Activated T-cell treated with anti-CD3 and anti-CD28 coated beads for 1 hour (primary cell): ENCODE data around the gene TBX2.
"Not testable (repeated sequence)": the region's sequence is repeated elsewhere in the genome, so short reads cannot be mapped to it uniquely, and the experiment has no call there.

ENCODE experiments used
- DNase-seq: peaks from one replicate; pipeline ENCODE4 v3.0.0-alpha.2; 2020; ENCODE audit warnings: low read depth

Gene TBX2

DNA sequence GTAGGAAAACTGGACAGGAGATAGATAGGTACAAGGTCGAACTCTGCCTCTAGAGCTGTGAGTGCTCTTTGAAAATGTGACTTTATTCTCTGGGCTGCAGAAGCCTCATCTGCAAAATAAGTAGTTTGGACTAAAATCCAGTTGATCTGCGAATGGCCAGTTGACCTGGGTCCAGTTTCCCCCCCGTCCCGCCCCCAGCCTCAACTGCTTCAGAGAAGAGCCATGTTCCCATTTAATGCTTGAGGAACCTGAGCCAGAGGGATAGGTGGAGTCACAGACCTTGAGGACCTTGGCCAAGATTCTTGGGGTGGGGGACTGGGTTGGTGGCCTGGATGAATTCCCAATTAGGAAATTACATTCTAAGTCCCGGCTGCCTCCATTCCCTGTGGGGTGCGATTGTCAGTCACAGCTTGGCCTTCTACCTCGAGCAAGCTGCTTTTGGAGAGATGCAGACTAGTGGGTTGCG, 14.1 kb downstream of the TBX2 start:
- DNase-seq, result no peak

DNA sequence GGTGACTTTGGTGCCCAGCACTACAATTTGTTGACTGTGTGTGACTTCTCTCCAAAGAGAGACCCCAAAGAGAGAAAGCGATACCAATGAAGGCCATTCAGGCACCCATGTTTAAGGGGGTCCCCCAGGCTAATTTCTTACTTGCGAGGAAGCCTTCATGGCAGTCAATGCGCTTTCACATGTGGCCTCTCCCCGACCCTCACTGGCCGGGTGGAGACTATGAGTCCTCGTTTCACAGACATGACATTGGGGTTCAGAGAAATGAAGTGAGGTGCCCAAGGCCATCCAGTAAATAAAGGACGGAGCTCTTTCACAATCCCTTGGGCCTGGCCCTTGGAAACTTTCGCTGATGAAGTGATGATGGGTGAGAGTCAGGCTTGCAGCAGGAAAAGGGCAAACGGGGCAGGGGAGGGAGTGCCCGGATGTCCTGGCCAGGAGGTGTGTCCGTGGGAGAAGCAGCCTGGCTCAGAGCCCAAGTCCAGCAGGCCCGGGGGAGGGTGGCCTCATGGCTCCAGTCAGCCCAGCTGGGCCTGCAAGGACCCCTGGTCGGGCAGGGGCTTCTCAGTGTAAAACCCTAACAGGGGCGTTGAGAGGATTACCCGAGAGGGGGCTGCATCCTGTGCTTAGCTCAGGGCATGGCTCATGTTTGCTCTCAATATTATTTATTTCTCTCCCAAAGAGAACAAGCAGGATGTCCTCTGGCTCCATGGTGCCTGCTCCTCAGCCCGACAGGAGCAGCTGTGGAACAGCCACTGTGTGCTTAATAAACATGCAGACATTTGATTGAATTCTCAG, 14.7 kb downstream of the TBX2 start:
- no peak for DNase-seq

DNA sequence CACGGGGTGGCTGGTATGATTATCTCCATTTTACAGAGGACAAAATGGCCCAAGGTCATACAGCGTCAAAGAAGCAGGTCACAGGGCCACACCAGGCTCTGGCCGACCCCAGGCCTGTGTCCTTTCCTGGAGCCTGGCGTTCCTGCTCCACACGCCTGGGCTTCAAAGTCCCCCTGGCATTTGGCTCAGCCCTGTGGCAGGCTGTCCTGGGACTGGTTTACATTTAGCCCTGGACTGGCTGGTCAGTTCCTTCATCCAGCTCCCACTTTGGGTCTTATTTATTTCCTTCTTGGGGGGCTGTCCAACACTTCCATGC, 15.3 kb downstream of the TBX2 start:
- DNase-seq, result no peak

DNA sequence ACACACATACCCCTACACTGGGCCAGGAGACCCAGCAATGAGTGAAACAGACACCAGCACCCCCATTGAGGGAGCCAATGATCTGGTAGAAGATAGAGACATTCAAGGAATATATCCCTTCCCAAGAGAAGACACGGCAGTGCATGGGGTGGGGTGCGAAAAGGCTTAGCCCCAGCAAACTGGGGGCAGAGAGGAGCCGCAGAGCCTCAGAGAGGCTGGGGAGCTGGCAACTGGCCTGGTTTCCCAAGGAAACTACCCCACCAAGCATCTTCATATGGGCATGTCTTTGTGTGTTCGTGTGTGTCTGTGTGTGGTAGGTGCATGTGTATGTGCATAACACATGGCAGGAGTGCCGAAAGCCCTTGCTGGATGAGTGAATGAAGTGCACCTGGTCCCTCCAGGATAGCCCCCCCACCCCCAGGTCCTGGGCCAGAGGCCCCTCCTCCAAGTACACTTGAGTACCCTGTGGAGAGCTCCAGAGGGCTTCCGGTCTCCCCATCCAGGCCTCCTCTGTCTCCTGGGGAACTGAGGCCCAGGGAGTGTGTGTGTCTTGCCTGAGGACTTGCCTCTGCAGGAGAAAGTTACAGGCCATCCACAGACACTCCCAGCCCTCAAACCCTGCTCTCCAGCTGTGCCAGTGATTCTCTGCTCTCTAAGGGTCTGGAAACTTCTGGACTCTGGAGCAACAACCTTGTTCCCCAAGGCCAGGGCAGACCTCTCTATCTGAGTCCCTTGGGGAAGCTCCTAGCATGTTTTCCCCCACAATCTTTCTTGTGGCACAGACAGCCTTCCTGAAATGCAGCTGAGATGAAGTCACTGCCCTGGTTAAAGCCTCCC, 15.9 kb downstream of the TBX2 start:
- DNase-seq, result no peak

DNA sequence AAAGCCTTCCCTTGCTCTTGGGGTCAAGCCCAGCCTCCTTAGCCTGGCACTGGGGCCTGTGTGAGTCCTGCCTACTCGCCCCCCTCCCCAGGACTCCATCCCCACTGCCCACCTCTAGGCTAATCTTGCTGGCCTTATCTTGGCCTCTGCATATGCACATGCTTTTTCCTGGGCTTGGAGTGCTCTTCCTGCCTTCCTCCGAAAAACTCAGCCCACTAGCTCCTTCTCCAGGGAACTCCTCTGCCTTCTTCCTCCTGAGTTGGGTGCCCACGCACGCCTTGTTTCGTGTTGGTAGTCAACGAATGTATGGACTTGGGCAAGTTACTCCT, 16.5 kb downstream of the TBX2 start:
- DNase-seq, result no peak

DNA sequence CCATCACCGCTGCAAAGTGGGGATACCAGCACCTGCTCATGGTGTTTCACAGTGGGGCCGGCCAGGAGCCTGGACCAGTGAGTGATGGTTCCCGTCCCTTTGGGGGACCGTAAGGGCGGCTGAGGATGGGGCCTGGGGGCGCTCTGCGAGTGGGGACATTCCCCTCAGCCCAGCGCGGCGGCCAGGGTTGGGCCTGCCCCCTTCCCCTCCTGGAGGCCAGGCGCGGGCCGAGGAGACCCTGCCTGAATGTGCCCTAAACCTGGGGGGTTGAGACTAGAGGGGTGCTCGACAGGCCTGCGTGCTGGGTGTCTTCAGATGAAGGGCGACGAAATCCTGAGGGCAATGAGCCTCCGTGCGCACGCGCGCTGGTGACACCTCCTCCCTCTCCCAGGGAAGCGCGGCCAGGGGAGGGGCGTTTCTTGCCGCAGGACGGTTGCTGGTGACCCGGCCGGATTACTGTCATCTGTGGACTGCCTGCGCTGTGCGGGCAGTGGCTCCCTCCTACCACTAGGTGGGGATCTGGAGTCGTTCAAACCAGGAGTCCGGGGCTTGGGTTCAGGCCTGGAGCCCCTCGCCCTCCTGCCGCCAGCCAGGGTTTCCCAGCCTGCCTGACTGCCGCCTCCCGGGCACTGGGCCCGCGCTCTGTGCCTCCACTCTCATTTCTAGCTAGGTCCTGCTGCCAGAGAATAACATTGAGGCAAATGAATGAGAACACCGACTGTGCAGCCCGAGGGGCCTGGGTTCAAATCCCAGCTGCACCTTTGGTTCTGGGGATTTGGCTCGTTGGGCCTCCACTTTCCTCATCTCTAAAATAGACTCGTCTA, 17.1 kb downstream of the TBX2 start:
- peak; percentile 45 for DNase-seq

DNA sequence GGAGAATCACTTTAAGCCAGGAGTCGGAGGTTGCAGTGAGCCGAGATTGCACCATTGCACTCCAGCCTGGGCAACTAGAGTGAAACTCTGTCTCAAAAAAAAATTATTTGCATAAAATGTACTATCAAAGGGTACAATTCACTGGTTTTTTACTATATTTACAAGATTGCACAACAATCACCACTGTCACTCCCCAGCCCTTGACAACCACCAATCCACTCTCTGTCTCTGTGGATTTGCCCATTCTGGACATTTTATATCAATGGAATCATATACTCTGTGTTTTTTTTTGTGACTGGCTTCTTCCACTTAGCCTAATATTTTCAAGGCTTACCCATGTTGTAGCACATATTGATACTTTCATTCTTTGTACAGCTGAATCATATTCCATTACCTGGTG, 18.8 kb downstream of the TBX2 start:
- no peak for DNase-seq

DNA sequence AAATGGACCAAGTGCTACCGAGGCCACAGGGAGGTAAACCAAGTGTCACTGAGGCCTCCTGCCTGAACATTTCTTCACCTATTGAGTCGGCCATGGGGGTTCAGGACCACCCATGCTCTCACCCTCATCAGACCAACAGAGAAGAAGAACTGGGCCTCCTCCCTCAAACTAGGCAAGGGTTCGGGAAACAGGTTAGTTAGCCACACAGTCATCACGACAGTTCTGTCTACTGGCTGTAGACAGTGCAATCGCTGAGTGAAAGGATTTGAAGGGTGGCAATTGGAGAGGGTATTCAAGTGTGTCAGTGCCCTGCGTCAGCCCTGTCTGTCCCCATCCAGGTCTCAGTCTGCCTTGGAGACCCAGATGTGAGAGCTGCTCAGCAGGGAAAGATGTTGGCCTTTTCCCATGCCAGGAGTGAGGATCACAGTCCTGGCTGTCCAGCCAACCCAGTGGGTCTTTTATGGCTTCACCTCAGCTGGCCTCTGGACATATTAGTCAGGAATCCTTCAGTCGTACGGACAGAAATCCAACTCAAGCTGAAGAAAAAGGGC, 19.9 kb downstream of the TBX2 start:
- DNase-seq, result no peak

DNA sequence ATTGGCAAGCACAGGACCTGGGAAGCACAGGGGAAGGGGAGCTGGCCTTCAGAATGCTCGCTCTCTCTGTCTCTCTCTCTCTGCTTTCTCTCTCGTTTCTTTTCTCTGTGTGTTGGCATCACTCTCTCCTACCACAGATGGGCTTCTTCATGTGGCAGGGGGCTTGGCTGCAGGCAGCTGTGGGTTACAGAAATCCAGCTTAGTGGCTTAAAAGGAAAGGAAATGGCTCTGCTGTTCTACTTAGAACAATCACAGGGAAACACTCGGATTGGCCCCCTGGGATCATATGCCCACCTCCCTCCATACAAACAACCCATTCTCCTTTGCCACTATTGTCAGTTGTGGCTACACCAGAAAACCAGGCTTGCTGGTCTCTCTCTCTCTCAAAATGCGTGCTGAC, 20.4 kb downstream of the TBX2 start:
- no peak for DNase-seq

DNA sequence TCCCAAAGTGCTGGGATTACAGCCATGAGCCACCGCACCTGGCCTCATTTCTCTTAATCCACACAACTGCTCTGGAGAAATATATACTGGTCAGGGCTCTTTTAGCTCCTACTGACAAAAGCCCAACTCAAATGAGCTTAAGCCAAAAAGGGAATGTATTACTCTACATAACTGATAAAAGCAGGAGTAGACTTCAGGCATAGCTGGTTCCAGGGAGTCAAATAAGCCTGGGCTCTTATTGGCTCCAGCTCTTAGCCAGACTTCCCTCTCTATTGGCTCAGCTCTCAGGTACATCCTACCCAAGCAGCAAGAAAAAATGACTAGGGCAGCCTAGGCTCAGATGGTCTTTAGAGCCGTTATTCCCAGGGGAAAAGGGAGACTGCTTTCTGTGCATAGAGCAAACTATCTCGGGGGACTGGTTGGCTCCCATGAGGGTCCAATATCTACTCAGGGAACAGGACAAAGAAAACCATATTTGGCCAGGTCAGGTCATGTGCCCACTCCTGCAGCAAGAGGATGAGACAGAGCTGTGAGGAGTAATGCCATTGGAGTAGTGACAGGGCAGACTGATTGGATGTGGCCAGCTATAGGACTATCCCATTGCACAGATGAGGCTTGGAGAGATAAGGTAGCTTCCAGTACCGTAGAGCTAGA, 21.2 kb downstream of the TBX2 start:
- no peak for DNase-seq

DNA sequence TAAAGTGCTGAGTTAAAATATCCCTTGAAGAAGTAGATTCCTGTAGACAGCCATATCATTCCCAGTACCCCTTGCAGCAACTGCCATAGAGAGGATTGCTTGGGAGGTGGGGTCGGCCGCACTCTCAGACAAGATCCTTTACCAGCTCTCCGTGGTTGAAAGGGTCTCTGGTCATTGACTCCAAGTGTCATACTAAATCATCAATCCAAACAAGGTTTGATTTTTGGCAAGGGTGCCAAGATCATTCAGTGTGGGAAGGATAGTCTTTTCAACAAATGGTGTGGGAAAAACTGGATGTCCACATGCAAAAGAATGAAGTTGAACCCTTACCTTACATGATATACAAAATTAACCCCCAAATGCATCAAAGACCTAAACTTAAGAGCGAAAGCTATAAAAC, 21.8 kb downstream of the TBX2 start:
- DNase-seq, result no peak

DNA sequence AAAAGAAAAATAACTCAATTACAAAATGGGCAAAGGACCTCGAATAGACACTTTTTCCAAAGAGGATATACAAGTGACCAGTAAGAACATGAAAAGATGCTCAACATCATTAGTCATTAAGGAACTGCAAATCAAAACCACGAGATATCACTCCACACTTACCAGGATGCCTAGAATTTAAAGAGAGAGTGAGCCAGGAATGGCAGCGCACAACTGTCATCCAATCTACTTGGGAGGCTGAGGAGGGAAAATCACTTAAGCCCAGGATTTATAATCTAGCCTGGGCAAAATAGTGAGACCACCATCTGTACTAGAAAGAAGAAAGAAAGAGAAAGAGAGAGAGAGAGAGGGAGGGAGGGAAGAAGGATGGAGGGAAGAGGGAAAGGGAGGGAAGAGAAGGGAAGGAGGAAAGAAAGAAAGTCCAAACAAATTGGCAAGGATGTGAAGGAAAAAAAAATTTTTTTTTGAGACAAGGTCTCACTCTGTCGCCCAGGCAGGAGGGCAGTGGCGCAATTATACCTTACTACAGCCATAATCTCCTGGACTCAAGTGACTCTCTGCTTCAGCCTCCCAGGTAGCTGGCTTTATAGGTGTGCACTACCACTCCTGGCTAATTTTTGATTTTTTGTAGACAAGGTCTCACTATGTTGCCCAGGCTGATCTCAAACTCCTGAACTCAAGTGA, 22.6 kb downstream of the TBX2 start:
- DNase-seq, result no peak

DNA sequence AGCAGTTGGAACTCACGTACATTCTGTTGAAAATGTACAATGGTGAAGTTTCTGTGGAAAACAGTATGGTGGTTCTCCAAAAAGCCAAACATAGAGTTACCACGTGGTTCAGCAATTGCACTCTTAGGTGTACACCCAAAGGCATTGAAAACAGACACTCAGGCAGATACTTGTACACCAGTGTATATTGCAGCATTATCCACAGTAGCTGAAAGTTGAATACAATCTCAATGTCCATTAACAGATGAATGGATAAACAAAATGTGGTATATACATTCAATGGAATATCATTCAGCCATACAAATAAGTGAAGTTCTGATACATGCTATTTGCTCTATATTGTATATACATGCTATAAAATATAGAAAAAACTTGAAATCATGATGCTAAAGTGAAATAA, 23.2 kb downstream of the TBX2 start:
- DNase-seq, result no peak

DNA sequence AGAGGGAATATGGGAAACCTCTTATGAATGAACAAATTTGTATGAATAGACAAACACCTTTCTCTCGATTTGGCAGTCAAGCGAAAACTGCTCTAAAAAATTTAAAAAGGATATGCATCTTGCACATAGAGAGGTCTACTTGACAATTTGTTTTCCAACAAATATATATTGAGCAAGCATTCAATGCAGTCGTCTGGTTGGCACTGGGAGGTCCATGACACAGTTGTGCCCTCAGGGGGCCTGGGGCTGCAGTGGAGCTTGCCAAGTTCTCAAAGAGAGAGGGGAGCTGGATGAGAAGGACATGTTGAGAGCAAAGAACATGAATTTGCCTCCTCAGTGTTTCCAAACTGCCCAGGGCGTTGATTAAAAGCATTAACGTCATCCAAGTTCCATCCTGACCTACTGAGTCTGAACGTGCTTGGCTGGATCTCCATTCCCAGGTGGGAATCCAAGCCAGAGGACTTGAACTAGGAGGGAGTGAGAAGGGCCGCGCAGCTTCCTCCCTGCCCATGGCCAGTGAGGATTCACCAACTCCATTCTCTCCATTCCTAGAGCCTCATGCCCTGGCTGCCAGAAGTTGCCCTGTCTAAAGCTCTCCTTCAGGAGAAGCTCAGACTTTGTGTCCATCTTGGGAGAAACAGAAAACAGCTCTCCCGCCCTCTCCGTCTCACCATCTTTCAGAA, 24.5 kb downstream of the TBX2 start:
- DNase-seq, result no peak

DNA sequence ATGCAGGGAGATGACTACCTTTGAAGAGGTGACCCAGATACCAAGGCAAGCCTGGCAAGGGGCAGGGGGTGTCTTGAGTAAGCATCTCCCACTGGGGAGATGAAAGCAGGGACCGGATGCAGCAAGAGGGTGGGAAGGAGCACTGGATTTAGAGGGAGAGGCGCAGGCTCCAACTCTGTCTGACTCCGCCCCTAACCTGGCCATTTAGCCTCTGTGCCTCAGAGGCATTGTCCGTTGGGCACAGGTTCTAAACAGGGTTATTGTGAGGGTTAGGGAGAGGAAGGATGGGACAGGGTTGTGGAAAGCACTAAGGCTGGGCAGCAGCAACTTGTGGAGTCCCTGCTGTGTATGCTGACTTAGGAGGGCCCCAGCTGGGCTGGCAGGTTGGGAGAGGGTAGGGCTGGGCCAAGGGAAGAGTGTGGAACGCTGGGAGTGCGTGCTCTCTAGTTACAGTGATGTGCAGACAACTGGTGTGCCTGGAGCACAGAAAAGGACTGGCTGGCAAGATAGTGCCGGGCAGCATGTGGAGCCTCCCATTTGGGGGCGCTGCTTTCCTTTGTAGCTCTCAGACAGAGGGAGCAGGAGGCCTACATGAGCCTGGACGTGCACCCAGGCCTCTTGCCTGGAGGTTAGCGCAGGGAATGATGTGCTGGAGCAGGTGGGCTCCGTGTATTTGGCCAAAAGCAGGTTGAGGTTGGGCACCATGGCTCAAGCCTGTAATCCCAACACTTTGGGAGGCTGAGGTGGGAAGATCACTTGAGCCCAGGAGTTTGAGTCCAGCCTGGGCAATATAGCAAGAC, 26.2 kb downstream of the TBX2 start:
- no peak for DNase-seq

DNA sequence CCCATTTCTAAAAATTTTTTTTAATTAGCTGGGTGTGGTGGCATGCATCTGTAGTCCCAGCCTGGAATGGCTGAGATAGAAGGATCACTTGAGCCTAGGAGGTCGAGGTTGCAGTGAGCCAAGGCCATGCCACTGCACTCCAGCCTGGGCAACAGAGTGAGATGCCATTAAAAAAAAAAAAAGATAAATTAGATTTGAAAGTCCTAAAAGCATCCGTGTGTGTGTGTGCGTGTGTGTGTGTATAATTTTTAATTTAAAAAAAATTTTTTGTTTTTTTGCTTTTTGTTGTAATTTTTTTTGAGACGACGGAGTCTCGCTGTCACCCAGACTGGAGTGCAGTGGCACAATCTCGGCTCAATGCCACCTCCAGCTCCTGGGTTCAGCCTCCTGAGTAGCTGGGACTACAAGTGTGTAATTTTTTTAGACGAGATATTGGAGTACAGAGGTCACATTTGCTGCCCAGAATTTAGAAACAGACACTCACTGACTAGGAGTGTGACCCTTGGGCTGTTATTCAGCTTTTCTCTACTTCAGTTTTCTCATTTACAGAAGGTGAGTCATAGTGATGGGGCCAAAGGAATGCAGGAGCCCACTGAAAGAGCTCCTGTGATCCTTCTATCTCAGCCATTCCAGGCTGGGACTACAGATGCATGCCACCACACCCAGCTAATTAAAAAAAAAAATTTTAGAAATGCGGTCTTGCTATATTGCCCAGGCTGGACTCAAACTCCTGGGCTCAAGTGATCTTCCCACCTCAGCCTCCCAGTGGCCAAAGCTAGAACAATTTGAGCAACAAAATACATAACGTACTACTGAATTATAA, 27.1 kb downstream of the TBX2 start:
- no peak for DNase-seq

DNA sequence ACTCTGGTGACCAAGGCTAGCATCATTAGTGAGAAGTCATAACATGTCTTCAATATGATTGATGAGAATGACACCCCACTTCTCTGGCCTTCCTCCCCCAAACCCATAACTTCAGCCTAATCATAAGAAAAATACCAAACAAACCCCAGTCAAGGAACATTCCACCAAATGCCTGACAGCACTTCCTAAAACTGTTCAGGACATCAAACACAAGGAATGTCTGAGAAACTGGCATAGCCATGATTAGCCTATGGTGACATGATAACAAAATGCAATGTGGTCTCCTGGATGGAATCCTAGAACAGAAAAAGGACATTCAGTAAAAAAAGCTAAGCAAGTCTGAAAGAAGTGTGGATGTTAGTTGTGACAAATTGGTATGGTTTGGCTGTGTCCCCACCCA, 27.9 kb downstream of the TBX2 start:
- DNase-seq, result no peak

DNA sequence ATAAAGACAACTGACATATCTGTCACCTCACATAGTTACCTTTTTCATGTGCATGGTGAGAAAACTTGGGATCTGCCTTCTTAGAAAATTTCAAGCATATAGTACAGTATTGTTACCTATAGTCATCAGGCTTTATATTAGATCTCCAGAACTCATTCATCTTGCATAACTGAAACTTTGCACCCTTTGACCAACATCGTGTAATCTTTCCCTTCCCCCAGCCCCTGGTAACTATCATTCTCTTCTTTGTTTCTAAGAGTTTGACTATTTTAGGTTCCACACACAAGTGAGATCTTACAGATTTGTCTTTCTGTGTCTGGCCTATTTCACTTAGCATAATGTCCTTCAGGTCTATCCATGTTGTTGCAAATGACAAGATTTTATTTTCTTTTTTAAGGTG, 29.6 kb downstream of the TBX2 start:
- DNase-seq, result no peak

DNA sequence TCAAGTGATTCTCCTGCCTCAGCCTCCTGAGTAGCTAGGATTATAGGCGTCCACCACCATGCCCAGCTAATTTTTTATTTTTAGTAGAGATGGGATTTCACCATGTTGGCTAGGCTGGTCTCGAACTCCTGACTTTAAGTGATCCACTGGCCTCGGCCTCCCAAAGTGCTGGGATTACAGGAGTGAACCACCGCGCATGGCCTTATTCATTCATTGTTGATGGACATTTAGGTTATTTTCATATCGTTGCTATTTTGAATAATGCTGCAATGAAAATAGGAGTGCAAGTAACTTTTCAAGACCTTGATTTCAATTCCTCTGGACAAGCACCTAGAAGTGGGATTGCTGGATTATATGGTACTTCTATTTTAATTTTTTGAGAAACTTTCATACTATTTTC, 30.2 kb downstream of the TBX2 start:
- not testable (repeated sequence) for DNase-seq
